GM21723 (cell line): Measurements from ENCODE around the gene LDLRAD2.
A peak's percentile ranks its signal among the peaks of the same experiment; 100 is the strongest.
"Not testable (repeated sequence)": the region's sequence is repeated elsewhere in the genome, so short reads cannot be mapped to it uniquely, and the experiment has no call there.

ENCODE experiments used
- ATAC-seq: cut with Tn5 transposase; IDR thresholded peaks from one replicate; pipeline ENCODE4 v1.9.1; 2021; ENCODE audit warnings: mild to moderate bottlenecking, moderate library complexity; ENCODE audit not compliant: unreplicated experiment

Gene LDLRAD2

GRCh38 chr1:21782868-21783678 lies 29.0 kb upstream of the LDLRAD2 start, which contains the start of gene USP48:
USP48 (minus strand) TSS chr1:21783149; CDS start chr1:21782957, 192 bp downstream.
- ATAC-seq = peak; percentile 71

DNA sequence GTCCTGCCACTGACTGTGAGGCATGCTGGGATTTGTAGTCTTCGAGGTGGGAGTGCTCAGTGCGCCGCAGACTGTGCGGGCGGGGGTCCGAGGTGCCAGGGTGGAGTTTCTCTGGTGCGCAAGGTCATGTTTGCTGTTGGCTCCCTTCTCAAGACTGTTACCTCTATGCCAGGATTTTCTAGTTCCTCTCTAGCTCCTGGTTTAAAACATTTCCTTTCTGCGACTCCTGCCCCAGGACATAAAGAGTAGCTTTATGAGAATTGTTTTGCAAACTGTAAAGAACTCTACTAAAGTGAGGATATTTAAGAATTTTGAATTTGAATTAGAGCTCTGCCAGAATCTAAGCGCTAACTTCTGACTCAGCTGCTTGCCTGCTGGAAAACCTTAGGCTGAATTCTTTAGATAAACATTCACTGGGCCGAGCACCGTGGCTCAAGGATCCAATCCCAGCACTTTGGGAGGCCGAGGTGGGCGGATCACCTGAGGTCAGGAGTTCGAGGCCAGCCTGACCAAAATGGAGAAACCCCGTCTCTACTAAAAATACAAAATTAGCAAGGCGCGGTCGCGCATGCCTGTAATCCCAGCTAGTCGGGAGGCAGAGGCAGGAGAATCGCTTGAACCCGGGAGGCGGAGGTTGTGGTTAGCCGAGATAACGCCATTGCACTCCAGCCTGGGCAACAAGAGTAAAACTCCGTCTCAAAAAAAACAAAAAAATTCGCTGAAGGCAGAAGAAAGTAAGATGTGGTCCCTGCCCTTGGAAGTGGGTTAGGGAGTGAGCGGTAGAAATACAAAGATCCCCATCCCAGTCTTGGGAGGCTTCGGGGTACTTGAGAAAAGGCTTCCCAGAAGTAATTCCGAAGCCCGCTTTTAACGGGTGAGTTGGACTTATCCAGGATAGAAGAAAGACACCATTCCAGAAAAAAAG lies 28.1 kb upstream of the LDLRAD2 start:
- ATAC-seq = no peak

- ATAC-seq = not testable (repeated sequence)
These were observed 26.3 kb upstream of the LDLRAD2 start for GRCh38 chr1:21785764-21786163.

- no peak for ATAC-seq
These were observed 25.4 kb upstream of the LDLRAD2 start for GRCh38 chr1:21786640-21787039.

DNA sequence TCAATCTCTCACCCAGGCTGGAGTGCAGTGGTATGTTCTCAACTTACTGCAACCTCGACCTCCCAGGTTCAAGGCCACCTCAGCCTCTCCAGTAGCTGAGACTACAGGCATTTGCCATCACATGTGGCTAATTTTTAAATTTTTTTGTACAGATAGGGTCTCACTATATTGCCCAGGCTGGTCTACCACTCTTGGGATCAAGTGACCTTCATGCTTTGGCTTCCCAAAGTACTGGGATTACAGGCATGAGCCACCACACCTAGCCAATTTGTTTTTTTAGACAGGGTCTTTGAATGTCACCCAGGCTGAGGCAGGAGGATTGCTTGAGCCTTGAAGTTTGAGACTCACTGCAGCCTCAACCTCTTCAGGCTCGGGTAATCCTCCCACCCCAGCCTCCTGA lies 19.0 kb upstream of the LDLRAD2 start:
- no peak for ATAC-seq

DNA sequence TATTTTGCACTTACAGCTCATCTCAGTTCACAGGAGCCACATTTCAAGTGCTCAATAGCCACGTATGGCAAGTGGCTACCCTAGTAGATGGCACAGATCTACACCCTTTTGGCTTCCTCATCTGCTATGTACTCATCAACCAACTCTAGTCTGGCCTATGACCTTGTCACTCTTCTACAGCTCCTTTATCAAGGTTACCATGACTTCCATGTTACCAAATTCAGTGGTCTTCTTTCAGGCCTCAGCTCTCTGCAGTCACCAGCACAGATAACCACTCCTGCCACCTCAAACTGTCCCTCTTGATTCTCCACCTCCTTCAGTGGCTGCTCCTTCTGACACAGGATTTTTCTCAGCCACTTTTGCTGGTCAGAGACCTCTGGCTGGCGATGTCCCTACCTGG lies 17.4 kb upstream of the LDLRAD2 start:
- no peak for ATAC-seq

DNA sequence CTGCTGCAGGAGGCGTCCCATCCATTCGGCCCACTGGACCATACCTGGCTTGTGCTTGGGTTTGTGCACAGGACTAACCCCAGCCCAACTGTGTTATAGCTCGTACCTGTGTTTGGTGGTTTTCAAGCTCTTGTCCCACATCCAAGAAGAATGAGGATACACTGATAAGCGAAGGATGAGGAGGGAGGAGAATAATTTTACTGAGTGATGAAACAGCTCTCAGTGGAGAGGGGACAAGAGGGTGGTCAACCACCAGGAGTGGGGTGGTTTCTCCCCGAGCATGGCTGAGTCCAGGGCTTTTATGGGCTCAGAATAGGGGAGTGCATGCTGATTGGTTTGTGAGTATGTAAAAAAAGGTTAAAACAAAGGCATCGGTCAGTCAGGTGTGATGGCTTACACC lies 17.0 kb upstream of the LDLRAD2 start:
- ATAC-seq = no peak

DNA sequence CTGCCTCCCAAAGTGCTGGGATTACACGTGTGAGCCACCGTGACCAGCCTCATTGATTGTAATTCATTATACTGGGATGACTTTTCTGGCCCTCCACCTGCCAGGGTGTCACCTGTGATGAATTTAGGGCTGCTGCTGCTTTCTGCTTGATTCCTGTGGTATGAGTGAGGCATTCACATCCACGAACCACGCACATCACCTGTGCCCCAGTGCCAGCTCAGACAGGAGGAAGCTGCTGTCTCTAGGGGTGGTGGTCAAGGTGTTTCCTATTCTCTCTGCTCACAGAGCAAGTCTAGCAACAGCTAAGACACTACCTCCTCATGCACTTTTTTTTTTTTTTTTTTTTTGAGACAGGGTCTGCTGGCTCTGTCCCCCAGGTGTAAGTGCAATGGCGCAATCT lies 12.3 kb upstream of the LDLRAD2 start:
- ATAC-seq = no peak

GRCh38 chr1:21801100-21801499 lies 11.0 kb upstream of the LDLRAD2 start:
- no peak for ATAC-seq

DNA sequence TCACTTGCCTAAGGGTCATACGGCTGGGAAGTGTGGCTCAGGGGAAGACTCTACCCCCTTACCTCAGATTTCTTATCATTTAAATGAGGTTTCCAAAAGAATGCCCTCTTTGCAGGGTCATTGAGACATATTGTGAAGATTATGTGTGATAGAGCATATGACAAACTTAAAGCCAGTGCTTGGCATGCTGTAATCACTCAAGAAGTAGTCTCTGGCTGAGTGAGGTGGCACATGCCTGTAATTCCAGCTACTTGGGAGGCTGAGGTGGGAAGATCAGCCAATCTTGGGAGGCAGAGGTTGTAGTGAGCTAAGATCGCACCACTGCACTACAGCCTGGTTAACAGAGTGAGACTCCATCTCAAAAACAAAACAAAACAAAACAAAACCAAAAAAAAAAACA lies 7.5 kb upstream of the LDLRAD2 start:
- no peak for ATAC-seq

DNA sequence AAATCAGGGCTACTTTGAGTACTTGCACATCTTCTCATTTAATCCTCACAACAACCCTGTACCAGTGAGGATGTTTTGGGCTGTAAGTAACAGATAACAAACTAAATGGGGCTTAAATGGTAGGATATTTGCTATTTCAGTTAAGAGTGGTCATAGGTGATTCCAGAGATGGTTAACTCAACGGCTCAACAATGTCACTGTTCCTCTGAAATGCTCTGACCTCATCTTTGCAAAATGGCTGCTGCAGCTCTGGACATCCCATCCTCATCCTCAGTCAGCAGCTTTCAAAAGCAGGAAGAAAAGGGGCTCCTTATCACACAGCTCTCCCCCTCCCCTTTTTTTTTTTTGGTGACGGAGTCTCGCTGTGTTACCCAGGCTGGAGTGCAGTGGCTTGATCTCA lies 1.5 kb downstream of the LDLRAD2 start:
- ATAC-seq = no peak

GRCh38 chr1:21814241-21814918 lies 2.3 kb downstream of the LDLRAD2 start:
- peak; percentile 47 for ATAC-seq

DNA sequence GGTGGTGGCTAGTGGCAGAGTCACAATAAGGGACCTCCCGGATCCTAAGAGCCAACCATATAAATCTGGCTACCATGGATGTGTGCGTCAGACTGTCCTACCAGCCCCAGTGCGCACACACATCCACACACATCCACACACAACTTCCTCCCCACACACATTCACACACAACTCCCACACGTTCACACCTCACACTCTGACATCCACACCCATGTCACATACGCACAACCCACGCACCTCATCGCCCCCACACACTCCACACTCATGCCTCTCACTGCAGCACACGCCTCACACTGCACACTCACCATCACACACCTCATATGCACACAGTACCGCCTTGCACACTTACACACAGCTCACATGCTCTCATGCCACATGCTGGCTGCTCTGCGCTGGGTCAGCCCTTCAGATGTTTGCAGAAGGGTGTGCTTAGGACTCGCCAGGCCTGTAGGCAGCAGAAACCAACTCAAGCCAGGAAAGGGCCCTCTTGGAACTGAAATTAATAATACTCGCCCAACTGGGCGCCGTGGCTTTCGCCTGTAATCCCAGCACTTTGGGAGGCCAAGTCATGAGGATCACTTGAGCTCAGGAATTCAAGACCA lies 3.0 kb downstream of the LDLRAD2 start:
- ATAC-seq = no peak

DNA sequence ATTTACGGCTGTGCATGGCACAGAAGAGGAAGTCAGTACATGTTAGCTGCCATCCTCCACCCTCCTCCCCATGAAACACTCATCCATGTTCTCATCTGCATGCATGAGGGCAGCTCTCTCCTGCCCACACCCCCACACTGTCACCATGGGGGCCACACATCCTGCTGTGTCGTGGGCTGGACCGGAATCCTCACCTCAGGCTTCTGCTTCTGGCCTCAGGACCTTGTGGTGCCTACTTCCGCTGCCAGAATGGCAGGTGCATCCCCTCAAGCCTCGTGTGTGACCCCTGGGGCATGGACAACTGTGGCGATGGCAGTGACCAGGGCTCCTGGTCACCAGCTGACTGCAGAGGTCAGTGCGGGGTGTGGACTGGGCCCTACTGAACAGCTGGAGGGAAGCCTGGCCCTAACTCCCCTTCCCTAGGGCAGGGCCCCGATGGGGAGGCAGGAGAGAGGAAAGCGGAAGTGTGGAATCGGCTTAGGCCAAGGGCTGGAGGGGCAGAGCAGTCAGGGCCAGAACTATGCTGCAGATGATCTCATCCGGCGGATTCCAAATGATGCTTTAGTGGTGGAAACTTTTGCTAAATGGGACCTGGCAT lies 3.8 kb downstream of the LDLRAD2 start:
- ATAC-seq = peak; percentile 49

- no peak for ATAC-seq
These were observed 4.7 kb downstream of the LDLRAD2 start for GRCh38 chr1:21816602-21817302.

DNA sequence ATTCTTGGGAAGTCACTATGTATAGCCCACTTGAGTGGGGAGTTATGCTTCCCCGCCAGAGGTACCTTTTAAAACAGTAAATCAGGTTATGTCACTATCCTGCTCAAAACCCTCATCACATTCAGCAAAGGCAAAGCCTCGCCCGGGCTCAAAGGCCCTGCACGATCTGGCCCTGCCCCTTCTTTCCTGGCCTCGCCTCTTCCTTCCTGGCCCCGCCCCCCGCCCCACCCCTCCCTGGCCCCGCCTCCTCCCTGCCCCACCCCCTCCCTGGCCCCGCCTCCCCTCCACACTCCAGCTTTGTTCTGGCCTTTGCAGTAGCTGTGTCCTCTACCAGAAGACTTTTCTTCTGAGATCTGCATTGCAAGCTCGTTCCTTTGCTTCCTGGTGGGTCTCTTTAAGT lies 6.6 kb downstream of the LDLRAD2 start:
- no peak for ATAC-seq

DNA sequence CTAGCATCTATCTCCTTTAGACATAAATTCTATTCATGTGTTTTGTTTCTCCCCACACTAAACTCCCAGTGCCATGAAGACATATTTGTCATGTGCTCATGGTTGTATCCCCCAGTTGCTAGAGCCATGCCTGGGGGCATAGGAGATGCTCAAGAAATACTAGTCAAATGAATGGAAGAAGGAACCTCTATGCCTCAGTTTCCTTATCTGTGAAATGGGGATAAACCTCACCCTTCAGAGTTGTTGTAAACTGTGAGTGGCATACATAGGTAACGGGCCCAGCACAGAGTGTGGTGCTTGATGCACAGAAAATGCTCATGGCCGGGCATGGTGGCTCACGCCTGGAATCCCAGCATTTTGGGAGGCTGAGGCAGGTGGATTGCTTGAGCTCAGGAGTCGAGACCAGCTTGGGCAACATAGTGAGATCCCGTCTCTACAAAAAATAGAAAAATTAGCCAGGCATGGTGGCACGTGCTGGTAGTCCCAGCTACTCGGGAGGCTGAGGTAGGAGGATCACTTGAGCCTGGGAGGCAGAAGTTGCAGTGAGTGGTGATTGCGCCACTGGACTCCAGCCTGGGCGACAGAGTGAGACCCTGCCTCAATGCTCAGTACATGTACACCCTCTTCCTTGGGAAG lies 8.7 kb downstream of the LDLRAD2 start:
- no peak for ATAC-seq

DNA sequence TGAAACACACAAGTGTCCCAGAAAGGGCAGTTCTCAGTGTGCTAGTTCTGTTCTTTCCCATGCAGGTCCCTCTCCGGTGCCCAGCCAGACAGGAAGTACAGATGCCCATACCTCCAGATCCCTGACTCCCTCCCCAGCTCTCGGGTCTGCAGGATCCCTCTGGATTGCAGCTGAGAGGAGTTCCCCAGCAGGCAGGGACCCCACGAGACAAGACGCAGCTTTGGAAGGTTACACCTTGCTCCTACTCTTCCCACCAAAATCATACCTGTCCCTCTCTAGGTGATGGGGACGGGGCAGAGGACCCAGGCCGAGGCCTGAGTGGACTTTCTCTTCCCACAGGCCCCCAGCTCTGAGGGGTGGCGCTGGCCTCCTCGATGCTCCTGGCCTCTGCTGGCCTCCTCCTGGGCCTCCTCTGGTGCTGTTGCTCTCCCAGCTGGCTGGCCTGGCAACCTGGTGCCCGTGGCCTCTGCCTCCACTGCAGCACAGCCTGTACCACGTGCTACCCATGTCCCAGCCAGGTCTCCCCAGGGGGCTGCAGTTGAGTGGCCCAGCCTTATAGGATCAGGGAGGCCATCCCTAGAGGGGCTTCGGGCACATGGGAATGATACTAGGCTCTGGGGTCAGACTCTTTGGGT lies 9.4 kb downstream of the LDLRAD2 start:
- ATAC-seq = no peak

- ATAC-seq = no peak
These were observed 10.3 kb downstream of the LDLRAD2 start for GRCh38 chr1:21822349-21822748.
